ENCODE results near the gene KRT23.

DNA sequence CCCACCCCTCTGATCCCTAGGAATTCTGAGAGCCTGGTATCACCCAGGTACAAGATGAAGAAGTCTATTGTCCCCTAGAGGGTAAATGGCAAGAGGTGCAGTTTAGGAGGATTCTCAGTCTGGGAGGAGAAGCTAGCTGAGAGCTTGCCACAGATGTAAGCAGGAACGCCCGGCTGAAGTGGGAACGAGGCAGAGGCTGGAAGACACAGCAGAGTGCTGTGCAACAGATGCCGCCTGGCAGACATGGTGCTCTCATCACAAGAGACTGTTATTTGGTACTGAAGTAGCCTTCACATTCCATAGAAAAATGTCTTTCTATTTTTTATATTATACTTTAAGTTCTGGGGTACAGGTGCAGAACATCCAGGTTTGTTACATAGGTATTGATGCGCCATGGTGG, 32.1 kb downstream of the KRT23 start:
- TF ChIP-seq POLR2A (IDR thresholded peaks at IDR 0.05; ENCODE audit: low read length): no peak
- no peak for TF ChIP-seq GATA1 (IDR thresholded peaks at IDR 0.05; ENCODE audit: low read depth, low read length)
